ENCODE data around the gene NMT1.

Gene NMT1

DNA sequence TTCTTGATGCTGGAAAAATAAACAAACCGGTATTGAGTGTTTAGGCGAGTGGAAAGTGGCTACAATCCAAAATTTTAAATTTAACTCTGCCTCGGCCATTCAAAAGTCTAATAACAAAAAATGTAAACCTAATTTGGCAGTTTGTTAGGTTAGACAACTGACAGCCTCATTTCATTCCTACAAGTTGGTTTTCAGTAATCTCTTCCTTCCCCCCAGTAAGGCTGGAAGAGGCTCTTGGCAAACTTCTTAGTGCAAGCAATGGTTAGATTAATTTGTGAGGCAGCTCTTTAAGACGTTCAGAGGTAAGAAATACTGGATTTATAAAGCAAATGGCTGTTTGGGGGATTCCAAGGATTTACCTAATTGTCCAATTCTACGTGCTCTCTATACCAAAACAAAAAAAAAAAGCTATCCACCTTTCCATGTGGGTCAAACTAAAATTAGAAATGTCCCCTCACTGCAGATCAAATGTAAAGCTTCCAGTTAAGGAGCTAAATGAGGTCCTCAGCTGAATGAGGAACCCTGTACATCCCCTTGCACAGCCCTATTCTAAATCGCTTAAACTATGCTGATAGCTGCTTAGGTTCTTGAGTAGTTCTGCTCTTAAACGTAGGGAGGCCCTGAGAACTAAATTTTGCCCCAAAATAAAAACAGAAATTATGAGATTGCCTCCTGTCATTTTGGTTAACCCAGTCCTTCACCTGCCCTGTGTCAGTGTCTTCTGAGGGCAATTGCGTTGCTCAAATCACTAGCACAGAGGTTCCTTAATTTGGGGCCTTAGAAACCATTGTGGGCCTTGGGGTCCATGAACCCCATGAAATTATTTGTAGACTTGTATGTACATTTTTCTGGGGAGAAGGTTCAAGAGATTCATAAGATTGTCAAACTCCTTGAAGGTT, 90.0 kb downstream of the NMT1 start:
- DNase-seq (ENCODE audit: low read depth in 2 of 2): no peak

DNA sequence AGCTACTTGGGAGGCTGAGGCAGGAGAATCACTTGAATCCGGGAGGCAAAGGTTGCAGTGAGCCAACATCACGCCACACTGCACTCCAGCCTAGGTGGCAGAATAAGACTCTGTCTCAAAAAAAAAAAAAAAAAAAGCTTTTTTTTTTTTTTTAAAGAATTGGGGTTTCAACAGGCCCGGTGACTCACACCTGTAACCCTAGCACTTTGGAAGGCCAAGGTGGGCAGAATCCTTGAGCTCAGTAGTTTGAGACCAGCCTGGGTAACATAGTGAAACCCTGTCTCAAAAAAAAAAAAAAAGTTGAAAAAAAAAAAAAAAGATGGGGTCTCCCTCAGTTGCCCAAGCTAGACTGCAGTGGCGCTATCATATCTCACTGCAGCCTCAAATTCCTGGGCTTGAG, 93.9 kb downstream of the NMT1 start:
- no peak for DNase-seq (ENCODE audit: low read depth in 2 of 2)

DNA sequence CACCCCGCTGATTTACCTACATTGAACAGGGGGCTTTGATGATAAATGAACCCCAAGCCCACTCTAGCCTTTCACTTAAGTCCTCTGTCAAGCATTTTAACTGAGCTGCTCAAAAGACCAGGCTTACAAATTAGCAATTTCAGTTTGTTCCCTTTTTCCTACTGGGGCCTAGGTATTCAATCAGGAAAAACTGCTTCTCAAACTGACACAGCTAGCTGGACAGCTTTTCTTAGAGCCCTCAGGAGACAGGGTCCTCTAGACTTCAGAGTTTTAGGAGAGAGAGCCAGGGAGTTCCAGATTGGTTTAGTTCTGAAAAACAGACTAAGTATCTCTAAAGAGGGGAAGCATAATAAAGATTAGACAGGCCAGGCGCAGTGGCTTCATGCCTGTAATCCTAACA, 94.4 kb downstream of the NMT1 start:
- no peak for DNase-seq (ENCODE audit: low read depth in 2 of 2)

DNA sequence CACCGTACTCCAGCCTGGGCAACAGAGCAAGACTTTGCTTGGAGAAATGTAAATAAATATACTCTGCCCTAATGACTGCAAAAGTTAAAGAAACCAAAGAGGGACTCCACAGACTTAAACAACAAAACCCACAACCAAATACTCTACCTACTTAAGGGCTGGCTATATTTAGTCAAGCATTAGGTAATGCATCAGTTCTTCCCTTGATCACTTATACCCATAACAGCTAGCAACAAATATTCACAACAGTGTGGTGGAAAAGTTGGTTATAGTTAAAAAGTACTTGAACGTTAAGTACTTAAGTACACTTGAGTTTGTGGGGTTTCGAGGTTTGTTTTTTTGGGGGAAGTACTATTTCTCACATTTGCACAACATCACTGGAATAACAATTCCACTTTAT, 95.1 kb downstream of the NMT1 start:
- DNase-seq (ENCODE audit: low read depth in 2 of 2): no peak
